Measurements from ENCODE around the gene GPRC5B.

GPRC5B gene

DNA sequence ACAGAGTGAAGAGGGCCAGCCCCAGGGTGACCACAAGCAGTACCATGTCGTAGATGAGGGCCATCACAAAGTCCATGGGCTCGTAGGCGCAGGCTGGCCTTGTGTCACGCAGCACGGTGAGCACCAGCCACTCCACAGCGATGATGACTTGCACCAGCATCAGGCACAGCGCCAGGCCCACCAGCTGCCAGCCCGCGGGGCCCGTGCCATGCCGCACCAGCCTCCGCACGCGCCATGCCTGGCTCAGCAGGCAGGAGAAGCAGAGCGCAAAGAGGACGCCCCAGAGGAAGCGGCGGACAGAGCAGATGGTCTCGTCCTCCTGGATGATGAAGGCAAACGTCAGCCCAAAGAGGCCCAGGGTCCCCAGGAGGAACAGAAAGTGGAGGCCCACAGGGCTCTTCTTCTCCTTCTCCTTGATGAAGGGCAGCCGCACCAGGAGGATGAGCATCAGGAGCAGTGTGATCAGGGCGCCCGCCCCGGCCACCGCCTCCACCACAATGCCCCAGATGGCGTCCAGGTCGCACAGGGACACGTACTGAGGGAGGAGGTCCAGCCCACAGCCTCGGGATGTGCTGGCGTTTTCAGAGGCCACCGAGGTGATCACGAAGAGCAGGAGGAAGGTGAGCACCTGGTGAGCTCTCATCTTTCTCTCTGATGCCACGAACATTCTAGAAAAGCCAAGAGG is 12.3 kb downstream of the GPRC5B start:
- H3K9ac ChIP-seq (ENCODE audit: low read length in 2 of 2), result no peak overlapping the region
- H3K9me3 ChIP-seq (ENCODE audit: control insufficient read depth in 2 of 2, low read length in 2 of 2), result no peaks in the 10 kb centered on the region
- no peaks in the 10 kb centered on the region for H3K27me3 ChIP-seq (ENCODE audit: control insufficient read depth in 1 of 2, insufficient read depth in 2 of 2, low read length in 2 of 2)
- peaks cover 2% of the 10 kb centered on the region for H3K4me1 ChIP-seq (ENCODE audit: control insufficient read depth, insufficient read depth, low read length)
- no peak overlapping the region for H3K27ac ChIP-seq (ENCODE audit: low read length)
- H3K4me3 ChIP-seq (ENCODE audit: low read length in 2 of 2), result no peak overlapping the region
- H3K36me3 ChIP-seq (ENCODE audit: control insufficient read depth in 2 of 2, insufficient read depth in 2 of 2, low read length in 2 of 2), result no peaks in the 10 kb centered on the region

DNA sequence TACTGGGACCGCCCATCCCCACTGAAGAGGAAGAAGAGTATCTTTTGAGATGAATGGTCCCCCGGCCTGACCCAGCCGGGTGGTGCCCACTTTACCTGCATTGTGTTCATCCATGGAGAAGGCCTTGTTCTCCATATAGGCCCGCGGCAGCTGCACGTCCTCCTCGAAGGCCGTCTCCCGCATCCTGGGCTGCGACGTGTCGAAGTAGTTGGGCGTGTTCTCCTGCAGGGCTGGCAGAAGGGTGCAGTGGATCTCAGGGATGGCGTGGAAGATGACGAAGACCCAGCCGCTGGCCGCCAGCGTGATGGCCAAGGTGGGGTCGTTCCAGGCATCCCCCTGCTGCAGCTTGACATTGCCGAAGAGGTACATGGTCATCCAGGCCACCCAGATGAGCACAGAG is 12.9 kb downstream of the GPRC5B start:
- no peaks in the 10 kb centered on the region for H3K36me3 ChIP-seq (ENCODE audit: control insufficient read depth in 2 of 2, insufficient read depth in 2 of 2, low read length in 2 of 2)
- no peaks in the 10 kb centered on the region for H3K9me3 ChIP-seq (ENCODE audit: control insufficient read depth in 2 of 2, low read length in 2 of 2)
- H3K27me3 ChIP-seq (ENCODE audit: control insufficient read depth in 1 of 2, insufficient read depth in 2 of 2, low read length in 2 of 2), result no peaks in the 10 kb centered on the region
- H3K27ac ChIP-seq (ENCODE audit: low read length), result no peak overlapping the region
- H3K9ac ChIP-seq (ENCODE audit: low read length in 2 of 2), result no peak overlapping the region
- peaks cover 2% of the 10 kb centered on the region for H3K4me1 ChIP-seq (ENCODE audit: control insufficient read depth, insufficient read depth, low read length)
- H3K4me3 ChIP-seq (ENCODE audit: low read length in 2 of 2), result no peak overlapping the region

DNA sequence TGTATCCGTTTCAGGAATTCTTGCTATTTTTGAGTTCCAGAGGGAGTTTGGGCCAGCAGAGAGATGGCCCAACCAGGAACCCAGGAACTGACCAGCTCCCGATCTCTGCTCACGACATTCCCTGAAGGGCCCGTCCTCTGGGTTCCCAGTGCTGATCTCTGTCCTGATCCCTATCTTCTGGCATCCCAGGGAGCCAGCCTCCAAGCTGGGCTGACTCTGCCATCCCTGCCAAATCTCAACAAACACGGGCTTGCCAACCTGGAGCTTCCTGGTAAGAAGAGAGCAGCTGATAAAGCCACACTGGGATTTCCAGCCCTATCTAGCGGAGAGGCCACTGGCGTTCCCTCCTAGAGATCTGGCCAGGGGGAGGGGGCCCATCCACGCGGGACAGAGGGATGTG is 16.2 kb downstream of the GPRC5B start:
- H3K4me1 ChIP-seq (ENCODE audit: control insufficient read depth, insufficient read depth, low read length), result no peaks in the 10 kb centered on the region
- no peak overlapping the region for H3K27ac ChIP-seq (ENCODE audit: low read length)
- no peaks in the 10 kb centered on the region for H3K27me3 ChIP-seq (ENCODE audit: control insufficient read depth in 1 of 2, insufficient read depth in 2 of 2, low read length in 2 of 2)
- no peaks in the 10 kb centered on the region for H3K36me3 ChIP-seq (ENCODE audit: control insufficient read depth in 2 of 2, insufficient read depth in 2 of 2, low read length in 2 of 2)
- no peak overlapping the region for H3K4me3 ChIP-seq (ENCODE audit: low read length in 2 of 2)
- H3K9me3 ChIP-seq (ENCODE audit: control insufficient read depth in 2 of 2, low read length in 2 of 2), result no peaks in the 10 kb centered on the region
- no peak overlapping the region for H3K9ac ChIP-seq (ENCODE audit: low read length in 2 of 2)

DNA sequence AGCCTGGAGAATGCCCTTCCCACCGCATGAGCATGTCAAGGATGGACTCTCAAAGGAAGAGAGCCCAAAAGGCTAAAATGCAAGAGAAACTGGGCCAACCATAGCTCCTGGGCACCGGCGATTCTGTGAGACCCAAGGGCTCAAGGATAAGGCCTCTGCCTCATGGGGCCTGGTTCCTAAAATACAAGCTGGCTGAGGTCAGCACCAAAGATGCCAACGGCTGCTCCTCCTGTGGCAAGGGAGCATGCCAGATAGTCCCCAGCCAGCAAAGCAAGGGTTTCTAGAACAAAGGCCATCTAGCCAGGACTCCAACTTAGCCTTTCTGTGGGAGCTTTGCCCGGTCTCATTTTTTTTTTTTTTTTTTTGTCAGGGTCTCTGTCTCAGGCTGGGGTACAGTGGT is 20.1 kb downstream of the GPRC5B start:
- Histone ChIP-seq H3K27me3 (ENCODE audit: control insufficient read depth in 1 of 2, insufficient read depth in 2 of 2, low read length in 2 of 2) (no peaks in the 10 kb centered on the region), H3K4me3 (ENCODE audit: low read length in 2 of 2) (no peak overlapping the region), H3K9me3 (ENCODE audit: control insufficient read depth in 2 of 2, low read length in 2 of 2) (no peaks in the 10 kb centered on the region), H3K36me3 (ENCODE audit: control insufficient read depth in 2 of 2, insufficient read depth in 2 of 2, low read length in 2 of 2) (no peaks in the 10 kb centered on the region), H3K4me1 (ENCODE audit: control insufficient read depth, insufficient read depth, low read length) (no peaks in the 10 kb centered on the region), H3K27ac (ENCODE audit: low read length) (no peak overlapping the region), H3K9ac (ENCODE audit: low read length in 2 of 2) (no peak overlapping the region)

DNA sequence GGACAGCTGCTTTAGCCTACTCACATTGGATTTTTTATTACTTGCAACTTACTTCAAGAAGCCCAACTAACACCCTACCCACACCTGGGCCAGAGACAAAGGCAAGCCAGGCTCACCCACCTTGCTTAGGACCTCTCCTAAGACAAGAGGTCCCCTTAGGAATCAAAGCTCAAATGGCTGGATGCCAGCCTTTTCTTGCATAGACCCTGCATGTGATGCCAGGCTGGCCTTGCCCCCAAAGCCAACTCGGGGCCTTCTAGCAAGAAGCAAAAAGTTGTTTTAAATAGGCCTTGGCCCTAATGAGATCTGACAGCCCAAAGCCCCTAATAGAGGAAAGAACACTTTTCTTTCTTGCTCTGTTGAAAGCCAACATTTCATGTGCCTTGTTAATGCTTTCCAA is 20.7 kb downstream of the GPRC5B start:
- Histone ChIP-seq H3K9me3 (ENCODE audit: control insufficient read depth in 2 of 2, low read length in 2 of 2) (no peaks in the 10 kb centered on the region), H3K4me1 (ENCODE audit: control insufficient read depth, insufficient read depth, low read length) (no peaks in the 10 kb centered on the region), H3K27ac (ENCODE audit: low read length) (no peak overlapping the region), H3K36me3 (ENCODE audit: control insufficient read depth in 2 of 2, insufficient read depth in 2 of 2, low read length in 2 of 2) (no peaks in the 10 kb centered on the region), H3K4me3 (ENCODE audit: low read length in 2 of 2) (no peak overlapping the region), H3K9ac (ENCODE audit: low read length in 2 of 2) (no peak overlapping the region), H3K27me3 (ENCODE audit: control insufficient read depth in 1 of 2, insufficient read depth in 2 of 2, low read length in 2 of 2) (no peaks in the 10 kb centered on the region)

DNA sequence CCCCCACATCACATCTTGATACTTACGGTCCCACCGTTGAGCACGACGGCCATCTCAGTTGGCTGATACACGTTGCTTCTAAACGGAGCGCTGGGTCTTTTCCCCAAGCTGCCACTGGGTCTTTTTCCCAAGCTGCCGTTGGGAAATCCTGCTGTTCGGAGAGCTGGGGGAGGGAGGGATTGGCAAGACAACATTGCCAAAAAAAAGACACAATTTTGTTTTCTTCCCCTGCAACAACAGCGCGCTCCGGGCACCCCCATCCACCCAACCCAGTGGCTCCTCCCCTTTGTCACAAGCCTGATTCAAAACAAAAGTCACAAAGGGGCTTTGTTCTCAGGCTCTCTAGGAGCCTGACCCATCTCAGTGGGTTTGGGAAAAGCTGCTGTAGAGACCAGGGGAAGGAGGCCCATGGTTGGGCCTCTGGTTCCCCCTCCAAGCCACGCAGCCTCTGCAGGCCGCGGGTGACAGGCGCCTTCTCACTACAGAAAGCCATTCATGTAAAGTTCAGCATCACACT is 22.8 kb downstream of the GPRC5B start:
- H3K4me1 ChIP-seq (ENCODE audit: control insufficient read depth, insufficient read depth, low read length), result no peaks in the 10 kb centered on the region
- H3K27me3 ChIP-seq (ENCODE audit: control insufficient read depth in 1 of 2, insufficient read depth in 2 of 2, low read length in 2 of 2), result no peaks in the 10 kb centered on the region
- no peak overlapping the region for H3K9ac ChIP-seq (ENCODE audit: low read length in 2 of 2)
- H3K9me3 ChIP-seq (ENCODE audit: control insufficient read depth in 2 of 2, low read length in 2 of 2), result no peaks in the 10 kb centered on the region
- no peak overlapping the region for H3K27ac ChIP-seq (ENCODE audit: low read length)
- no peaks in the 10 kb centered on the region for H3K36me3 ChIP-seq (ENCODE audit: control insufficient read depth in 2 of 2, insufficient read depth in 2 of 2, low read length in 2 of 2)
- no peak overlapping the region for H3K4me3 ChIP-seq (ENCODE audit: low read length in 2 of 2)

DNA sequence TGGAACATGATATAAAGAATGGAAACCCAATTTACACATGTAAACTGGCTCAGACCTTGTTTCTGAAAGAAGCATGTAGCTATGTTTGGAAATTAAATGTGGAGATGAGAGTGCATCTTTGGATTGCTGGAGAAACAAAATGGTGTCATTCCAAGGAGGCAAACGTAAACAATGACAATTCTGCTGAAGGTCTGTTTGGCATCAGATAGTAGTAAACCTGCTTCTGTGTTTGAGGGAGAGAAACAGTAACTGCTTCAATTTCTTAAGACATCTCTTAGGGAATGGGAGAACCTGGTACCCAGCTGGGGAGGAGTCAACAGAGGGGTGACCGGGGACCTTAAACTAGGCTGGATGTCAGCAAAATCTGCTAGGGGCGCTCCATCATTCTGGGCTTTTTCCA is 23.5 kb downstream of the GPRC5B start:
- Histone ChIP-seq H3K27me3 (ENCODE audit: control insufficient read depth in 1 of 2, insufficient read depth in 2 of 2, low read length in 2 of 2) (no peaks in the 10 kb centered on the region), H3K9me3 (ENCODE audit: control insufficient read depth in 2 of 2, low read length in 2 of 2) (no peaks in the 10 kb centered on the region), H3K4me1 (ENCODE audit: control insufficient read depth, insufficient read depth, low read length) (no peaks in the 10 kb centered on the region), H3K36me3 (ENCODE audit: control insufficient read depth in 2 of 2, insufficient read depth in 2 of 2, low read length in 2 of 2) (no peaks in the 10 kb centered on the region), H3K4me3 (ENCODE audit: low read length in 2 of 2) (no peak overlapping the region), H3K9ac (ENCODE audit: low read length in 2 of 2) (no peak overlapping the region), H3K27ac (ENCODE audit: low read length) (no peak overlapping the region)

DNA sequence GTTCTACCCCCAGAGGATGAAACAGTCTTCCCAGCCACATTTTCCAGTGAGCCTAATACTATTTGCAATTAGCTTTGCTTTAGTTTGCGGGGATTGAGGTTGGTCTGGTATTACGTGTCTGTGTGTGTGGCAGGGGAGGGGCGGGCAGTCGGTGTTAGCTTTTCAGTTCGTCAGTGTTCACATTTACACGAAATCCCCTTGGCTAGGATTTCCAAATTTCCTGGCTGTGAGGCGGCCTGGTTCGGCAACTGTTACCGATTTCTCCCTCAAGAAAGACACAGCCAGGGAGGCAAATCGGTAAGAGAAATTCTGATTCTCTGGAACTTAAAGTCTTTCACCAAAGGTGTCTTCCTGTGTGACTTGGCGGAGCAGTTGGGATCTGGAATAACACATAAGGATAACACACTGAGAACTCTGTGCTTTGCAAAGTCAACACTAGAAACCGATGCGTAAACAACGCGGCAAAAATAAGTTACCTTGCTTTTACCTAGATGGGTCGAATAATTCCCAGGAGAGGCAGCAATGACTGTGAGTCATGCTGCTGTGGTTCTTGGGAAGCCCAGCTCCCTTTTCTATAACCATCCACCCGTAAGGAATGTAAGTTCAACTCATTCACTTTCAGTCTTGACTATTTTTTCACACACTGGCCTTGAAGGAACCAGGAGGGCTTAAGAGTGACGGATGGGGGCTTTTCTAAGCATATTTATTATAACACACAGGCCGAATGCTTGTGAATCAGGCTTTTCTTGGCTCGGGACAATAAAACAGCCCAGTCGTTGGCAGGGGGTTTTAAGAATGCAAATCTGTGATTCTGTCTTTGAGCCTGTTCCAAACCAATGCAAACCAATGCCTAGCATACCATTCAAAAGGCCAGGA is 24.2 kb downstream of the GPRC5B start:
- H3K27ac ChIP-seq (ENCODE audit: low read length), result no peak overlapping the region

DNA sequence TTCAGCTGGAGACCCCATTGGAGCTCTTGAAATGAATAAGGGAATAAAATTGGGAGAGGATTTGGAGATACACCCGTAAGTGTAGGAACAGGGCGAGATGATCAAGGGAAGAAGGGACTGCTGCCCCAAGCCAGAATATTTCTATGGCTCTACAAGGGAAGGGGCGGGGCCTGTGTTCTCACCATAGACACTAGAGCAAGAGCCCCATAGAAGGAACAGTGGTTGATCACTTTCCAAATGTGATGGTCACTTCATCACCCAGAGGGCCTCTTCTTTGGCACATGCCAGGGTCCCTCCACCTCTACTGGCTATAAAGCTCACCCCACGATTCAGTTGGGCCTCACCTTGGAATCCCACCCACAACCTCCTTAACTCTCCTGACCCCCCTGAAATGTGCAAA is 25.0 kb downstream of the GPRC5B start:
- Histone ChIP-seq H3K4me3 (ENCODE audit: low read length in 2 of 2) (no peak overlapping the region), H3K9ac (ENCODE audit: low read length in 2 of 2) (no peak overlapping the region), H3K27me3 (ENCODE audit: control insufficient read depth in 1 of 2, insufficient read depth in 2 of 2, low read length in 2 of 2) (no peaks in the 10 kb centered on the region), H3K36me3 (ENCODE audit: control insufficient read depth in 2 of 2, insufficient read depth in 2 of 2, low read length in 2 of 2) (no peaks in the 10 kb centered on the region), H3K4me1 (ENCODE audit: control insufficient read depth, insufficient read depth, low read length) (no peaks in the 10 kb centered on the region), H3K27ac (ENCODE audit: low read length) (no peak overlapping the region), H3K9me3 (ENCODE audit: control insufficient read depth in 2 of 2, low read length in 2 of 2) (no peaks in the 10 kb centered on the region)

More for the DNA sequence above, 24.2 kb downstream of the GPRC5B start:
- Histone ChIP-seq H3K27me3 (ENCODE audit: control insufficient read depth in 1 of 2, insufficient read depth in 2 of 2, low read length in 2 of 2) (no peaks in the 10 kb centered on the region), H3K4me3 (ENCODE audit: low read length in 2 of 2) (no peak overlapping the region), H3K4me1 (ENCODE audit: control insufficient read depth, insufficient read depth, low read length) (no peaks in the 10 kb centered on the region), H3K9ac (ENCODE audit: low read length in 2 of 2) (no peak overlapping the region), H3K9me3 (ENCODE audit: control insufficient read depth in 2 of 2, low read length in 2 of 2) (no peaks in the 10 kb centered on the region), H3K36me3 (ENCODE audit: control insufficient read depth in 2 of 2, insufficient read depth in 2 of 2, low read length in 2 of 2) (no peaks in the 10 kb centered on the region)

DNA sequence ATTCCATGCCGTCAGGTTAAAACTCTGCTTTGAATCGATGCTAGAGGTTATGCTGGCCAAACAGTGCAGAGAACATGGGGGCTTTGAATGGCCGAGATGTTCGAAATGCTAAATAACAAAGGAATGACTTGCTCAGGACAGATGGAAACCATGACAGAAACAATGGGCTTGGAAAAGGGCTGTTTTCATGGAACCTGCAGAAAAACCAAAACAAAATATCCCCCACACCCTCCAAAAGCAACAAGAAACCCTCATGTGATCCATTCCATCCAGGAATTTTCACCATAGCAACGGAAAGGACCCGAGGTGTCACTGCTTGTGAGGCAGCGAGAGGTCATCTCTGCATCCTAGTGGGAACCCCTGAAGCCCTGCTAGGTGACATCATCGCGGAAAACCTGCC is 25.5 kb downstream of the GPRC5B start:
- no peaks in the 10 kb centered on the region for H3K36me3 ChIP-seq (ENCODE audit: control insufficient read depth in 2 of 2, insufficient read depth in 2 of 2, low read length in 2 of 2)
- H3K9ac ChIP-seq (ENCODE audit: low read length in 2 of 2), result no peak overlapping the region
- H3K4me3 ChIP-seq (ENCODE audit: low read length in 2 of 2), result no peak overlapping the region
- no peak overlapping the region for H3K27ac ChIP-seq (ENCODE audit: low read length)
- no peaks in the 10 kb centered on the region for H3K9me3 ChIP-seq (ENCODE audit: control insufficient read depth in 2 of 2, low read length in 2 of 2)
- H3K27me3 ChIP-seq (ENCODE audit: control insufficient read depth in 1 of 2, insufficient read depth in 2 of 2, low read length in 2 of 2), result no peaks in the 10 kb centered on the region
- H3K4me1 ChIP-seq (ENCODE audit: control insufficient read depth, insufficient read depth, low read length), result no peaks in the 10 kb centered on the region

Measured in stomach smooth muscle (tissue), 2 donors.